NCI-H1930 (cell line): Measurements from ENCODE around the gene ACVR1.
"Not testable (repeated sequence)": the region's sequence is repeated elsewhere in the genome, so short reads cannot be mapped to it uniquely, and the experiment has no call there.

Experiments
- DNase-seq, 2 experiments: peaks; one replicate each; lab custom pipeline; 2025; lab: John Stamatoyannopoulos, UW

ACVR1 gene

DNA sequence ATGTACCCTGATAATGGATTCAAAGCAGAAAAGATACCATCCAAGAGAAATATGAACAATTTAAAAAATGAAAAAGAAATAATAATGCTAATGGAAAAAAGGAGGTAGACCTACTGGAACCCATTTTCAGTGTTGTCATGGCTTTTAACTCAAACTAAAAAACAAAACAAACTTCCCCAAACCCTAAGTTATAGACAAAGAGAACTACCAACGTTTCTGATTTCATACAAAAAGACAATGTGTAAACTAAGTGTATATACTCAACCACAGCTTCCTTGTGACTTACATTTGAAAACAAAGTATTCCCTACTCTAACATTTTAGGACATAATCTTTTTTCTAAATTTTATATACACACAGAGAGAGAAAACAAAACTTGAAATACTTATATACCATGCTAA, 45.9 kb downstream of the ACVR1 start:
- DNase-seq: no peak

GRCh38 chr2:157827377-157827776, 48.8 kb downstream of the ACVR1 start:
- DNase-seq: no peak

DNA sequence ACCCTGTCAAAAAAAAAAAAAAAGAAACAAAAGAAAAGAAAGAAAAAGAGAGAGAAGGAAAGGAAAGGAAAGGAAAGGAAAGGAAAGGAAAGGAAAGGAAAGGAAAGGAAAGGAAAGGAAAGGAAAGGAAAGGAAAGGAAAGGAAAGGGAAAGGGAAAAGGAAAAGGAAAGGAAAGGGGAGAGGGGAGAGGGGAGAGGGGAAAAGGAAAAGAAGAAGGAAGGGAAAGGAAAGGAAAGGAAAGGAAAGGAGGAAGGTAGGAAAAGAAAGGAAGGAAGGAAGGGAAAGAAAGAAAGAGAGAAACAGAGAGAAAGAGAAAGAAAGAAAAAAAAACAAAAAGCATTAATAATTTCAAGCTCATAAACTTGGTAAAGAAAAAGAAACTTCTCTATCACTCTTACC, 49.5 kb downstream of the ACVR1 start:
- not testable (repeated sequence) for DNase-seq

DNA sequence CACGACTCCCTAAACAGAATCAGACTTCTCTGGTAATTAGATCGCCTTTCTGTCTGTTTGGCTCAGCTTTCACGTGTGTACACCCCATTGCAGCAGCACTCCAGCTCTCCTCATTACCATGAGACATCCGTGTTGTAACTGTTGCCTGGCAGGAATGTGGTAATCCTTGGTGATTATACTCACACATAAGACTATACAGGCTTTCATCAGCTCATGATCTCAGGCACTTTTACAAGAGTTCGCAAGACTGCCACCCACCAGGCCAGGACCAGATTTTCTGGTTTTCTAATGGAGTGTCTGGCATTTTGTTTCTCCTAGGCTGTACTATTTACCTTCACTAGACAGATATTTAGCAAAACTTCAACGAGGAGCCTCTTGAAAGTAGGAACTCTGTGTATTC, 50.2 kb downstream of the ACVR1 start:
- no peak for DNase-seq

- no peak for DNase-seq
These were observed 53.1 kb downstream of the ACVR1 start for GRCh38 chr2:157822993-157823392.

GRCh38 chr2:157822533-157822932, 53.6 kb downstream of the ACVR1 start:
- no peak for DNase-seq

DNA sequence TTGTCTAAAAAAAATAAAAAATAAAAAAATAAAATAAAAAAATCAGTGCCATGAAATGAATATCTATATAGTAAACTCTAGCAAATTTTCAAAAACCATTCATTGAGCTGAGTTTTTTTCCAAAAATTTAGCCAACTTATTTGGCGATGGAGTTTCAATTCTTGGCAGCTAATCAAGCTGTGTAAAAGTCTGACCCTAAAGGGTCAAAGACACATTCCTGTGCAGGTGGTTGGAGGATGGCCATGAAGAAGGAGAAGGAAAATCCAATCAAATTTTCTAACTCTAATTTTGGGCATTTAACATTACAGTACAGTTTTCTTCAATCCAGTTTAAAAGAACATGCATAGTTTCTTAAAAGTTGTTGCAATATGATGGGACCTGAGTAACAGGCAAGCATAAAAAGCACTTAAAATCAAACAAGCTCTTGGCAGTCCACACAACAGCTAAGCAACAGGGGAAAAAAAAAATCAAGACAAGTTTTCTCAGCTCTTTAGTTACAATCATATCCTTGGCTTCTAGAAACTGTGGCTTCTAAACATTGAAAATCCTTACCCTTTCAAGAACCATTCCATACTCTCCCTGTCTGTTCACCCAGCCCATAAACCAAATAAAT, 54.5 kb downstream of the ACVR1 start:
- no peak for DNase-seq

- DNase-seq: no peak
These were observed 55.9 kb downstream of the ACVR1 start for GRCh38 chr2:157820193-157820592.

DNA sequence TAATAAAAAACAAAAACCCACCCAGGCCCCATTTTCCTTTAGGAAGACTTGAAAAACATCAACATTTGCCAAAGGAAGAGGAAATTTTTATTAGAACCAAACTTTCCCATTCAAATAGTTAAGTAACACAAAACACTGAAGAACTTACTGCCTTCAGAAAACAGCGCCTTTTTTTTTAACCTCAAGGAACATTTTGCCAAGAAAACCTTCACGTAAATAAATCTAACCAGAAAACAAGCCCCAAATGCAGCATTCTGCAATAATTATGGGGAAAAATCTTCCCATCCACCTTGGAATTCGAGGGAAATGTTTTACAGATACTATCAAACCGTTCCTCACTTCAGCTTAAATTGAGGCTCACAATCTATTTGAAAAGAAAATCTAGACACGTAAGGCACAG, 56.4 kb downstream of the ACVR1 start:
- DNase-seq: no peak

DNA sequence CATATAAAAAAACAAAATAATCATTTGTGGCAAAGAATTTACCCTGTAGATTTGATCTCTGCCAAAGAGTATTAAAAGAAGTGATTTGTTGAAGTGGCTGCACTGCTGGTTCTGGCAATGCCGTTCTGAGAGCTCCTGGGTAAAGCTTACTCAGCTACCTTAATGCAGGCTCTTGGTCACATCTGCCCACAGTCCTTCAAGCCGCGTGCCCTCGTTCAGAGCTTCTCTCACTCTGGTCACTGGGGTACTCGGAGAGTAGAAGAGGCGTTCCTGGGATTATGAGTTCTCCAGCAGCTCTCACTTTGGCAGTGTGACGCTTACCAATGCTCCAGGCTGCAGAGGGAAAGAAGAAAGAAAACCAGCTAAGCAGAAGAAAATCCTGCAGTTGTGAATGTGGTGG, 57.9 kb downstream of the ACVR1 start:
- no peak for DNase-seq

GRCh38 chr2:157815421-157815820, 60.7 kb downstream of the ACVR1 start:
- DNase-seq: no peak

DNA sequence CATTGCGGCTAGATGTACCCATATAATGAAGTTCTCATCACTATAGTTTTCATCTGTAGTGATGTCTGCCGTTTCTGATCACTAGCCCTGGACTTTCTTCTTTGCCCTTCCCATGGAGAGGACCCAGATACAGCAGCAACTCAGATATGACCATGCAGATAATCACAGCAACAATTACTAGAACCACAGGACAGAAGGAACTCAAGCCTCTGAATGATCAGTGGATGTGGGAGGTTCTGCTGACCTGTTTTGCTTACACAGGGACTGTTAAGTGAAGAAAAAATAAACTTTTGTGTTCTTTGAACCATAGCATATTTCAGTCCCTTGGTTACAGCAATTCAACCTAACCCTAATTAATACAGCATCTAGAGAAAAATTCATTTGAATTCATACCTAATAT, 62.7 kb downstream of the ACVR1 start:
- DNase-seq: no peak

DNA sequence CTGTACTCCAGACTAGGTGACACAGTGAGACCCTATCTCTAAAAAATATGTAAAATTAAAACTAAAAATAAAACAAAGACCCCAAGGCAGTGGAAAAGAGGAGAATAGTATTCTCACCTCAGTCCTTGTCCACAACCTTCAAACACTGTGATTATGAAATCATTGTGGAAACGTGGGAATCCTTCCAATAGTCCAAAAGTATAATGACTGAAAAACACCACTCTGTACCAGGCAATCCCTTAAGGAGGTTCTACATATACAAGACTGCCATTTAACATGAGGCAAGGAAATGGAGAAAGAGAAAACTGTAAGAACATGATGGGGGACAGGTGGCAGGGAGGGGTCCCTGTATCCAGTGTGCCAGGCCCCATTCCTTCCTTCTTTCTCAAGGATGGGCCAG, 66.1 kb downstream of the ACVR1 start:
- DNase-seq: no peak

GRCh38 chr2:157809212-157809611, 66.9 kb downstream of the ACVR1 start:
- no peak for DNase-seq

DNA sequence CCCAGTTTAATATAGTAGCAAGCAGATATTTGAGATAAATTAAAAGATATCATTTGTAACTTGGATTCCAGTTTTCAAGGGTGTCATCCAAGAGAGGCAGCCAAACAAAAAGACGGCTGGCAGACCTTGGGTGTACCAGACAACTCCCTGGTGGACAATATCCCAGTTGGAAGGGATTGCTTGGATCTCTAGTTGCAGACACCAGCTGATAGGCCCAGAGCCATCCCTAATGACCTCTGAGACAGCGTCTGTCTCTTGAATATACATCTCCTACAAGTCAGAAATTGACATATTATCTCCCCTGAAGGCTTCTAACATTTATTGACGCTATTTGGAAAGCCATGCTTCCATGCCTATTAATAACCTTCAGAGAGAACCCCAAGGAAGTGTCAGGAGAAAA, 67.7 kb downstream of the ACVR1 start:
- DNase-seq: no peak

GRCh38 chr2:157806426-157807077, 69.6 kb downstream of the ACVR1 start:
- DNase-seq: no peak

DNA sequence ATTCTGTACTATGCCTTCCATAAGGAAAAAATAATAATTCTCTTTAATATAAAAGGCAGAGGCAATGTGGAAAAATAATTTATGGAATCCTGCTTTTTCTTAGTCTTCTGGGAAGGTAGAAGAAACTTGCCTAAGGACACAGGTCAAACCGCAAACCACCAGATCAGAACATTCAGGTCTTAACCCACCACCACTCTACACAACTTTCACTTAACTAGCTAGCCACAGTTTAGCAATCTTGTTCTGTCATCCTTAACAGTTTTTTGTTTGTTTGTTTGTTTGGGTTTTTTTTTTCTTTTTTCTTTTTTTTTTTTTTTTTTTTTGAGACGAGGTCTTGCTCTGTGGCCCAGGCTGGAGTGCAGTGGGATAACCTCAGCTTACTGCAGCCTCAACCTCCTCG, 70.6 kb downstream of the ACVR1 start:
- no peak for DNase-seq

- DNase-seq: no peak
These were observed 71.8 kb downstream of the ACVR1 start for GRCh38 chr2:157804355-157804754.

DNA sequence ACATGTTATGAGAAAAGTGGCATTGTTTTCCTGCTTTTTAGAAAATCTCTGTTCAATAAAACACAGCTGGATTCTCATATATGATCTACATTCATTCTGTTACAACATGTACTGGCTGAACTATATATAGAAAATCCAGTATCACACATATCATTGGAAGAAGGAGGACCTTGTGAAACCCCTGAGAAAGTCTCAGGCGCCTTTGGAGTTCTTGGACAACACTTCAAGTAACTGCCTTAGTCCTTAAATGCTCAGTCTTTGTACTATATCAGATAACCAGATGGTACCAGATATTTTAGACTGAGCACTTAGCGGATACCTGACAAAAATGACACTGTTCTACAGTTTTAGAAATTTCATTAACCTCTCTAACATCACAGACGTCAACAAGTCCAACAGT, 72.2 kb downstream of the ACVR1 start:
- DNase-seq: no peak

GRCh38 chr2:157803476-157803875, 72.7 kb downstream of the ACVR1 start:
- no peak for DNase-seq

GRCh38 chr2:157800838-157801495, 75.2 kb downstream of the ACVR1 start:
- DNase-seq: no peak

GRCh38 chr2:157793053-157793612, 83.0 kb downstream of the ACVR1 start:
- no peak for DNase-seq

GRCh38 chr2:157792335-157793052, 83.6 kb downstream of the ACVR1 start:
- DNase-seq: no peak
